Esophagus squamous epithelium (tissue), 4 donors: ENCODE results near the gene APH1B.

Experiments
- CTCF ChIP-seq, 6 experiments: fragments of 450-650 bp in 4 of 6; fragments of 200-600 bp in 2 of 6; sonication (generic) in 2 of 6; IDR thresholded peaks; one replicate each; pipeline ENCODE4 v1.5.1; 2016 to 2019; ENCODE audit warnings: antibody characterized with exemption in 6 of 6, mild to moderate bottlenecking in 4 of 6, moderate library complexity in 4 of 6
- POLR2A ChIP-seq, 4 donors: fragments of 450-650 bp; IDR thresholded peaks; one replicate each; pipeline ENCODE4 v1.6.1; 2017; ENCODE audit warnings: antibody characterized with exemption in 4 of 4, mild to moderate bottlenecking in 4 of 4, moderate library complexity in 3 of 4

GRCh38 chr15:63349156-63349555 is 71.8 kb downstream of the APH1B start:
- TF ChIP-seq CTCF (IDR thresholded peaks at IDR 0.05) (no peak), POLR2A (IDR thresholded peaks at IDR 0.05) (no peak)
